ENCODE results near the gene FGD5. TPM values are rescaled to one million over a fixed set of nuclear protein-coding genes. Genes with fewer than 3 reads are reported as not detected.
A peak's percentile ranks its signal among the peaks of the same experiment; 100 is the strongest.

The FGD5 gene
- total RNA-seq, 1 donor from 2014 or later = 0.24 TPM

- peak overlapping the region; percentile 4 for H2AFZ ChIP-seq (replicated peaks)
- no peak overlapping the region for H3K27ac Mint-ChIP-seq
Measured at GRCh38 chr3:14852717-14853116, 34.0 kb downstream of the FGD5 start.

GRCh38 chr3:14853271-14853951 is 34.6 kb downstream of the FGD5 start:
- H3K36me3 Mint-ChIP-seq = no peaks in the 10 kb centered on the region
- H3K9me3 Mint-ChIP-seq = peaks cover 8% of the 10 kb centered on the region
- H3K27ac ChIP-seq = no peak overlapping the region
- no peaks in the 10 kb centered on the region for H3K36me3 ChIP-seq
- H3K27me3 Mint-ChIP-seq (ENCODE audit: insufficient read depth, low read depth) = peaks cover 2% of the 10 kb centered on the region
- no peaks in the 10 kb centered on the region for H3K79me2 ChIP-seq (ENCODE audit: low read depth)
- peak overlapping the region; percentile 4 for H2AFZ ChIP-seq (replicated peaks)
- no peaks in the 10 kb centered on the region for H3K27me3 ChIP-seq
- no peaks in the 10 kb centered on the region for H3F3A ChIP-seq (ENCODE audit: low read depth)
- no peaks in the 10 kb centered on the region for H3K4me1 ChIP-seq
- no peaks in the 10 kb centered on the region for H3K9me3 ChIP-seq (ENCODE audit: low read depth)
- H3K4me3 ChIP-seq = no peak overlapping the region
- H4K20me1 ChIP-seq (ENCODE audit: low read depth) = no peaks in the 10 kb centered on the region
- H3K27ac Mint-ChIP-seq = no peak overlapping the region
- no peak for DNase-seq (ENCODE audit: low spot score)
- H3K4me1 Mint-ChIP-seq = peaks cover 2% of the 10 kb centered on the region
- no peak overlapping the region for H3K4me3 Mint-ChIP-seq
- no peak overlapping the region for H3K9ac ChIP-seq
- no peak overlapping the region for H3K4me2 ChIP-seq
- no peak for TF ChIP-seq EZH2phosphoT487 (IDR thresholded peaks at IDR 0.05)
- TF ChIP-seq, protein P1, sequence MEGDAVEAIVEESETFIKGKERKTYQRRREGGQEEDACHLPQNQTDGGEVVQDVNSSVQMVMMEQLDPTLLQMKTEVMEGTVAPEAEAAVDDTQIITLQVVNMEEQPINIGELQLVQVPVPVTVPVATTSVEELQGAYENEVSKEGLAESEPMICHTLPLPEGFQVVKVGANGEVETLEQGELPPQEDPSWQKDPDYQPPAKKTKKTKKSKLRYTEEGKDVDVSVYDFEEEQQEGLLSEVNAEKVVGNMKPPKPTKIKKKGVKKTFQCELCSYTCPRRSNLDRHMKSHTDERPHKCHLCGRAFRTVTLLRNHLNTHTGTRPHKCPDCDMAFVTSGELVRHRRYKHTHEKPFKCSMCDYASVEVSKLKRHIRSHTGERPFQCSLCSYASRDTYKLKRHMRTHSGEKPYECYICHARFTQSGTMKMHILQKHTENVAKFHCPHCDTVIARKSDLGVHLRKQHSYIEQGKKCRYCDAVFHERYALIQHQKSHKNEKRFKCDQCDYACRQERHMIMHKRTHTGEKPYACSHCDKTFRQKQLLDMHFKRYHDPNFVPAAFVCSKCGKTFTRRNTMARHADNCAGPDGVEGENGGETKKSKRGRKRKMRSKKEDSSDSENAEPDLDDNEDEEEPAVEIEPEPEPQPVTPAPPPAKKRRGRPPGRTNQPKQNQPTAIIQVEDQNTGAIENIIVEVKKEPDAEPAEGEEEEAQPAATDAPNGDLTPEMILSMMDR (IDR thresholded peaks at IDR 0.05) = no peak
- TF ChIP-seq EZH2 (IDR thresholded peaks at IDR 0.05) = no peak

More at GRCh38 chr3:14852717-14853116, 34.0 kb downstream of the FGD5 start:
- Histone ChIP-seq H3K4me1 (peaks cover 7% of the 10 kb centered on the region), H3K9ac (no peak overlapping the region), H3K79me2 (ENCODE audit: low read depth) (no peaks in the 10 kb centered on the region), H3K27me3 (no peaks in the 10 kb centered on the region), H4K20me1 (ENCODE audit: low read depth) (no peaks in the 10 kb centered on the region), H3K36me3 (no peaks in the 10 kb centered on the region), H3K27ac (no peak overlapping the region), H3K4me2 (no peak overlapping the region), H3K4me3 (no peak overlapping the region), H3F3A (ENCODE audit: low read depth) (no peaks in the 10 kb centered on the region), H3K9me3 (ENCODE audit: low read depth) (no peaks in the 10 kb centered on the region)
- DNase-seq (ENCODE audit: low spot score) = no peak
- H3K4me3 Mint-ChIP-seq = no peak overlapping the region
- peaks cover 8% of the 10 kb centered on the region for H3K9me3 Mint-ChIP-seq
- TF ChIP-seq EZH2phosphoT487 (IDR thresholded peaks at IDR 0.05) (no peak), EZH2 (IDR thresholded peaks at IDR 0.05) (no peak)
- TF ChIP-seq, protein P1 (IDR thresholded peaks at IDR 0.05) = no peak
- peaks cover 7% of the 10 kb centered on the region for H3K4me1 Mint-ChIP-seq
- H3K36me3 Mint-ChIP-seq = no peaks in the 10 kb centered on the region
- peaks cover 2% of the 10 kb centered on the region for H3K27me3 Mint-ChIP-seq (ENCODE audit: insufficient read depth, low read depth)

DNA sequence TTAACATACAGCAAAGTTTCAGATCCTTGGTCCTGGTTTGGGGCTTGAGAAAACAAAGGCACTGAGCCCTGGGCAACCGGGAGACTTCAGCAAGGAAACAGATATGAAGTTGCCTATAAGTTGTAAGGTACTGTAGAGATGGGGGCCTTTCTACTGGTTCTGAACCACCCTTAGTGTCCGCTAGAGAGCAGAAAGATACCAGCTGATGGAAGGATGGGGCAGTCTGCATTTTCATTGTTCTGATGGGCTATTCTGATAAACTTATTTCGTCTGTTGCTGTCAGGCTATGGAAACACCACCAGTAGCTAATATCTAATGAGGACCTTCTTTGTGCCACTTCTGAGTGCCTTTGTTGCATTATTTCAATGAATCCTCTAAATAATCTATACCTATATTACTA is 38.7 kb downstream of the FGD5 start:
- H3K4me2 ChIP-seq = no peak overlapping the region
- H4K20me1 ChIP-seq (ENCODE audit: low read depth) = no peaks in the 10 kb centered on the region
- no peak overlapping the region for H3K4me3 ChIP-seq
- no peak overlapping the region for H2AFZ ChIP-seq (replicated peaks)
- Mint-ChIP-seq H3K27ac (no peak overlapping the region), H3K27me3 (ENCODE audit: insufficient read depth, low read depth) (peaks cover 2% of the 10 kb centered on the region), H3K4me3 (no peak overlapping the region), H3K4me1 (peaks cover 2% of the 10 kb centered on the region), H3K36me3 (no peaks in the 10 kb centered on the region), H3K9me3 (peaks cover 8% of the 10 kb centered on the region)
- no peaks in the 10 kb centered on the region for H3K9me3 ChIP-seq (ENCODE audit: low read depth)
- H3K27ac ChIP-seq = no peak overlapping the region
- no peak for TF ChIP-seq EZH2 (IDR thresholded peaks at IDR 0.05)
- TF ChIP-seq, protein P1 (IDR thresholded peaks at IDR 0.05) = peak; percentile 19
- no peaks in the 10 kb centered on the region for H3K79me2 ChIP-seq (ENCODE audit: low read depth)
- no peaks in the 10 kb centered on the region for H3K4me1 ChIP-seq
- no peak for DNase-seq (ENCODE audit: low spot score)
- H3K27me3 ChIP-seq = no peaks in the 10 kb centered on the region
- H3K9ac ChIP-seq = no peak overlapping the region
- no peaks in the 10 kb centered on the region for H3F3A ChIP-seq (ENCODE audit: low read depth)
- H3K36me3 ChIP-seq = no peaks in the 10 kb centered on the region

Measured in neural progenitor cell (in vitro differentiated cells).